ENCODE measurements around the gene INTS4.
"Not testable (repeated sequence)": the region's sequence is repeated elsewhere in the genome, so short reads cannot be mapped to it uniquely, and the experiment has no call there.

Gene INTS4

DNA sequence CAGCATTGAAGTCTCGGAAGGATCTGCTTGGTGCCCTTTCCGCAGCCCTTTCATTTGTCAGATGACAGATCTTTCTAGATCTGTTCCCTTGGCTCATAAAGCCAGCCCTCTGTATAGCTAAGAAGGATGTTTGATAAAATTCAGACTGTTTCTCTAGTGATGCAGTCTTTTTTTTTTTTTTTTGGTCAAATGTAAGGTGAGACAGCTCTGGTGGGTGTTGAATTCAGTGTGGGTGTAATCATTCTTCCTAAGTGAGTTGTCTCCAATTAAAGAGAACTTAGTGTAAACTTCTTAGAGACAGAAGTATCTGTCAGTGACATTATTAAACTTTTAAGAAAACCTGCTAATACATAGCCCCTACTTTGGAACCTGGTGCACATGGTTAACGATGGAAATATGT is 120.3 kb downstream of the INTS4 start:
- DNase-seq: no peak

DNA sequence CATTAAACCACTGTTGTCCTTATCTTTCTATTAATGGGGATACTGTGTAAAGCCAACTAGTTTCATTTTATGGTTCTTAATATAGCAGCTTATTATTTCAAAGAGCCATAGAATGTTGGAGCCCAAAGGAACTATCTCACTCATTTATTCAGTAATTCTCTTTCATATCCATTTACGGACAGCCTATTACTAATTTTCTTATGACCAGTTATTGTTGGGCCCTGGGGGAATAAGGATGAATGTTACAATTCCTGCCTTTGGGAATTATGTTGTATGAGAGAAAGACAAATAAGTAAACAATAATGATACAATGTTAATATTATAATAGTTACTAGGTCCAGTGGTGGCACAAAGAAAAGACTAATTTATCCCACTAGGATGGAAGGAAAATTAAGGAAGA is 121.1 kb downstream of the INTS4 start:
- no peak for DNase-seq

DNA sequence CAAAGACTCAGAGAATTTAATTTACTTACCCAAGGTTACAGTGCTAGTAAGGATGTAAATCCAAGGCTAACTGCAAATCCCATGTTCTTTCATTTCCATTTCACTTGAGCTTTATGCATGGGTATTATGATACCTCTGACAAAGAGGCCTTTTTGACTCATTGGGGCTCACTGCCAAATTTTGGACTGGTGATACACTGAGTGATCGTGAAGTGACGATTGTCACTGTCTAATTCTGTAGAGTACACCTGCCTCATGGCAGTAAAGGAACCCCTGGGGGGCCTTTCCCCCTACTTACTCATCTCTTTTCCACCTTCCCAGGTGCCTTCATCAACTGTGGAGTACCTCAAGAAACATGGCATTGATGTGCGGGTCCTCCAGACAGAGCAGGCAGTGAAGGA is 122.6 kb downstream of the INTS4 start:
- DNase-seq: no peak

DNA sequence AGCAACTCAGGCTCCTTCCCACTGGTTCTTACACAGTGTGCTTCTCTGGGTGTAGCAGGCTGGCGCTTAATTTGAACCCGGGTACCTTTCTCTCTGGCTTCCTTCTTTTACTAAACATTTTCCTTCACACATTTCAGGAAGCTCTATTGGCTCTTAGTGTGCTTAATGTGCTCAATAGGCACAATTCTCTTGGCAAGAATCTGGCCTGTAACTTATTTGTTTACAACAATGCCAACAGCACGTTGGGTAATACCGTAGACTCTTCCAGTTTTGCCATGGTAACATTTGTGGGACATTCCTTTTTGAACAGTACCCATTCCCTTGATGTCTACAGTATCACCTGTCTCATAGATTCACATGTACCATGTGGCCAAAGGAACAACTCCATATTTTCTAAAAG is 125.7 kb downstream of the INTS4 start:
- DNase-seq: no peak

DNA sequence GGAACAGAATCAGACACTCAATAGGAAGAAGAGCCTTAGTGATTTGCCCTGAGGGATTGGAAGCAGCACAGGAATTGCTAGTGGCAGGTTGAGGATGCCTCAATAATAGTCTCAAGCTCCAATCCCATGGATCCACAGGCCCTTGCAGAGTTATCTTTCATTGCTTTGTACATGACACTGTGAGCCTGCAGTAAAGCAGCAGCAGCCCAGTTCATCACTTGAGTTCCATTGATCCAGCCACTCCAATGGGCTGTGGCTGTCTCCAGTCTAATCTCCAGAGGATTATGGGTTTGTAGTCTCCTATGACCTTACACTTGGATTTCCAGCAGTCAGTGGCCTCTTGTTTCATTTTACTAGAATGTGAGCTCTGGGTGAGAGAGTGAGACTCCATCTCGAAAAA is 128.1 kb downstream of the INTS4 start:
- no peak for DNase-seq

DNA sequence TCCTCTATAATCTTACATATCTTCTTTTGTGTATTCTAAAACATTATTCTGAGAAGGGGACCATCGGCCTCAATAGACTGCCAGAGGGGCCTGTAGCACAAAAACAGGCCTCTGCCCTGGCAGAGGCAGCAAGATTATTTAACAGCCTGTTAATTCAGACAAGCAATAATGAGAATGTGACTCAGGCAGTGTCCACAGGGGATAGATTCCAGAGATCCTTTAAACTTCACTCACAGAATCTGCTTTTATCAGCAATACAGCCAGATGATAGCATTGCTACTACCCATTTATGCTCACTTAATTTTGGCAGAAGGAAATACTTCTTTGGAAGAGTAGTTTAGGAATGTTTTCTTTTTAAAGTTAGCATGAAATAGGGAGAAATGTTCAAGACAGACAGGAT is 128.7 kb downstream of the INTS4 start:
- DNase-seq: no peak

DNA sequence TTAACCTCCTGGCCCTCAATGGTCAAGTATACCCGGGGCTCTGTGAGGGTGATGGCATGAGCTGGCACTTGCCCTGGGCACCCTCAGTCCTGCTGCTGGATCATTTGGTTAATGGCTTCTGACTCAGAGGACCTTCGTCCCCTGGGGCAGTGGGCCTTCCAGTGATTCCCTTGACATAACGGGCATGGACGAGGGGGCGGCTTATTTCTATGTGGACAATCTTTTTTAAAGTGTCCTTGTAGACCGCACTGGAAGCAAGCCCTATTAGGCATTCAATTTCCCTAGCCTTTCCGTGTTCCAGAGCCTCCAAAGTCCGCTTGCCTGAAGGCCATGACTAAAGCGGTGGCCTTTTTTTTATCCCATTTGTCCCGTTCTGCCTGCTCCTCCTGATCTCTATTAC is 133.0 kb downstream of the INTS4 start:
- DNase-seq: not testable (repeated sequence)

DNA sequence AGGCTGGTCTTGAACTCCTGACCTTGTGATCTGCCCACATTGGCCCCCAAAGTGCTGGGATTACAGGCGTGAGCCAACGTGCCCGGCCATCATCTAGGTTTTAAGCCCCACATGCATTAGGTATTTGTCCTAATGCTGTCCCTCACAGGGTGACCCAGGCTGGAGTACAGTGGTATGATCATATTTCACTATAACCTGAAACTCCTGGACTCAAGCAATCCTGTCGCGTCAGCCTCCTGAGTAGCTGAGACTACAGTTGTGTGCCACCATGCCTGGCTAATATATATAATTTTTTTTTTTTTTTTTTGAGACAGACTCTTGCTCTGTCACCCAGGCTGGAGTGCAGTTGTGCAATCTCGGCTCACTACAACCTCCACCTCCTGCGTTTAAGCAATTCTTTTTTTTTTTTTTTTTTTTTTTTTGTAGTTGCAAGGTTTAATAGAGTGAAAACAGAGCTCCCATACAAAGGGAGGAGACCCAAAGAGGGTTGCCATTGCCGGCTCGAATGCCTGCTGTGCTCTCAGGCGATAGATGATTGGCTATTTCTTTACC is 136.5 kb downstream of the INTS4 start:
- DNase-seq: not testable (repeated sequence)

DNA sequence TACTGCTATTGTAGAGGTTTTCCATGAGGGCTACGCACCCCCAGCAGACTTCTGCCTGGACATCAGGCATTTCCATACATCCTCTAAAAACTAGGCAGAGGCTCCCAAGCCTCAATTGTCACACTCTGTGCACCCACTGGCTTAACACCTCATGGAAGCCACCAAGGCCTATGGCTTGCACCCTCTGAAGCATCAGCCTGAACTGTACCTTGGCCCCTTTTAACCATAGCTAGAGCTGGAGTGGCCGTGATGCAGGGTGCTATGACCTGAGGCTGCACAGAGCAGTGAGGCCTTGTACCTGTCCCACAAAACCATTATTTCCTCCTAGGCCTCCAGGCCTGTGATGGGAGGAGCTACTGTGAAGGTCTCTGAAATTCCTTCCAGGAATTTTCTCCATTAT is 139.6 kb downstream of the INTS4 start:
- DNase-seq: no peak

DNA sequence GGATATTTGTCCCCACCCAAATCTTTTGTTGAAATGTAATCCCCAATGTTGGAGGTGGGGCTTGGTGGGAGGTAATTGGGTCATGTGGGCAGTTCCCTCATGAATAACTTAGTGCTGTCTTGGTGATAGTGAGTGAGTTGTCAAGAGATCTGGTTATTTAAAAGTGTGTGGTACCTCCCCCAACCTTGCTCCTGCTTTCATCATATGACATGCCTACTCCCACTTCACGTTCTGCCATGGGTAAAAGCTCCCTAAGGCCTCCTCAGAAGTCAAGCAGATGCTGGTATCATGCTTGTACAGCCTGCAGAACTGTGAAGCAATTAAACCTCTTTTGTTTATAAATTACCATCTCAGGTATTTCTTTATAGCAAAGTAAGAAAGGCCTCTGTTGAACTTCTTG is 143.0 kb downstream of the INTS4 start:
- DNase-seq: no peak

DNA sequence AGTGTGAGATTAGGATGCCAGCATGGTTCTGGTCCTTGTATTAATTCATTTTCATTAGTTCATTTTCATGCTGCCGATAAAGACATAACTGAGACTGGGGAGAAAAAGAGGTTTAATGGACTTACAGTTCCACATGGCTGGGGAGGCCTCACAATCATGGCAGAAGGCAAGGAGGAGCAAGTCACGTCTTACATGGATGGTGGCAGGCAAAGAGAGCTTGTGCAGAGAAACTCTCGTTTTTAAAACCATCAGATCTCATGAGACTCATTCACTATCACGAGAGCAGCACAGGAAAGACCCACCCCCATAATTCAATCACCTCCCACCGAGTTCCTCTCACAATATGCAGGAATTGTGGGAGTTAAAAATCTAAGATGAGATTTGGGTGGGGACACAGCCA is 150.8 kb downstream of the INTS4 start:
- not testable (repeated sequence) for DNase-seq

DNA sequence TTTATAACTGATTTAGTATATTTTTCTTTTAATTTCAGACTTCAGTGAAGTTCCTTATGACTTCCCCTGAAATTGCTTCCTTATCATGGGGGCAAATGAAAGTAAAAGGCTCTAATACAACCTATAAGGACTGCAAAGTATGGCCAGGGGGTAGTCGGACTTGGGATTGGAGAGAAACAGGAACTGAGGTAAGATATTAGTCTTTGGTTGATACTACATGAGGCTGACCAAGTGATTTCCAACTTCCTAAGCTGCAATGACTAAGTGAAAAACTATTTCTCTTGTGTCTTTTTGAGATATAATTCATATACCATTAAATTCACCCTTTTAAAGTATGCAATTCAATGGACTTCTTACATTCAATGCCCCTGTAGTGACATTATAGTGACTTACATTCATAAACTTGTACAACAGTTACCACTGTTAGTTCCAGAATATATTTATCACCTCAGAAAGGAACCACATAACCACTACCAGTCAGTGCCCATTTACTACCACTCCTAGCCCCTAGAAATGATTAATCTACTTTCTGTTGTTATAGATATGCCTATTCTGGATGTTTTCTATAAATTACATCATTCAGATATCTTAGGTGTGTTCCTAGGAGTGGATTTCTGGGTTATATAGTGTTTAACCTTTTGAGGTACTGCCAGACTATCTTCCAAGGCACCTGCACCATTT is 151.9 kb downstream of the INTS4 start:
- peak; percentile 67 for DNase-seq

DNA sequence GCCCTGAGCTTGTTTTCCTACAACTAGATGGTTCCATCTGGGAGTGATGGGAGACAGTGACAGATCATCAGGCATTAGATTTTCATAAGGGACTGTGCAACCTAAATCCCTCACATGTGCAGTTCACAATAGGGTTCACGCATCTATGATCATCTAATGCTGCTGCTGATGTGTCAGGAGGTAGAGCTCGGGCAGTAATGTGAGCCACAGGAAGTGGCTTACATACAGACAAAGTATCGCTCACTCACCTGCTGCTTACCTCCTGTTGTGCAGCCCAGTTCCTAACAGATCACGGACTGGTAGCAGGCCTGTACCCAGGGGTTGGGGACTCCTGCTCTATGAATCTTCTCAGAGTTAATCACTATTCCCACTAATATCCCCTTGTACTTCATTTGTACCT is 161.2 kb downstream of the INTS4 start:
- no peak for DNase-seq

DNA sequence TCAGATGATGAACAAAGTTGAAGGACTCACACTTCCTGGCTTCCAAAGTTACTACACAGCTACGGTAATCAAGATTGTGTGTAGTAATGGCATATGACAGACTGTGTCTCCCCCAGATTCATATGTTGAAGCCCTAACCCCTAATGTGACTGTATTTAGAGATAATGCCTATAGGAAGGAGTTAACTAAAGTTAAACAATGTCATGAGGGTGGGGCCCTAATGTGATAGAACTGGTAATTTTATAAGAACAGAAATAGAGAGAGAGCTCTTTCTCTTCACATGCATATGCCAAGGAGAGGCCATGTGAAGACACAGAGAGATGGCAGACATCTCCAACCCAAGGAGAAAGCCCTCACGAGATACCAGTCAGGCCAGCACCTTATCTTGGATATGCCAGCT is 165.5 kb downstream of the INTS4 start:
- no peak for DNase-seq

Data from NCI-H226 (cell line).